HG02798 (cell line): ENCODE measurements around the gene CEP112.

Experiments used
- ATAC-seq: cut with Tn5 transposase; IDR thresholded peaks from one replicate; pipeline ENCODE4 v1.9.1; 2021; ENCODE audit warnings: mild to moderate bottlenecking; ENCODE audit not compliant: unreplicated experiment, poor library complexity

The CEP112 gene

GRCh38 chr17:66000216-66000615 lies 191.7 kb downstream of the CEP112 start:
- no peak for ATAC-seq

- ATAC-seq, result no peak
These were observed 193.3 kb downstream of the CEP112 start for GRCh38 chr17:65998675-65999074.

- no peak for ATAC-seq
These were observed 197.3 kb downstream of the CEP112 start for GRCh38 chr17:65994679-65995078.

- no peak for ATAC-seq
These were observed 197.8 kb downstream of the CEP112 start for GRCh38 chr17:65994114-65994513.

- no peak for ATAC-seq
These were observed 201.3 kb downstream of the CEP112 start for GRCh38 chr17:65990593-65990992.

GRCh38 chr17:65988451-65988850 lies 203.5 kb downstream of the CEP112 start:
- ATAC-seq, result no peak

- no peak for ATAC-seq
These were observed 203.9 kb downstream of the CEP112 start for GRCh38 chr17:65987988-65988387.

GRCh38 chr17:65985571-65985970 lies 206.4 kb downstream of the CEP112 start:
- ATAC-seq, result no peak

- ATAC-seq, result no peak
These were observed 207.6 kb downstream of the CEP112 start for GRCh38 chr17:65984299-65984698.

GRCh38 chr17:65978871-65979270 lies 213.1 kb downstream of the CEP112 start:
- no peak for ATAC-seq

GRCh38 chr17:65977041-65977440 lies 214.9 kb downstream of the CEP112 start:
- ATAC-seq, result no peak

- ATAC-seq, result no peak
These were observed 216.1 kb downstream of the CEP112 start for GRCh38 chr17:65975878-65976277.

- ATAC-seq, result no peak
These were observed 218.7 kb downstream of the CEP112 start for GRCh38 chr17:65973237-65973636.

- ATAC-seq, result no peak
These were observed 224.6 kb downstream of the CEP112 start for GRCh38 chr17:65967372-65967771.

- no peak for ATAC-seq
These were observed 225.7 kb downstream of the CEP112 start for GRCh38 chr17:65966072-65966695.

GRCh38 chr17:65963179-65963578 lies 228.8 kb downstream of the CEP112 start:
- ATAC-seq, result no peak

- no peak for ATAC-seq
These were observed 232.3 kb downstream of the CEP112 start for GRCh38 chr17:65959630-65960029.

- no peak for ATAC-seq
These were observed 235.1 kb downstream of the CEP112 start for GRCh38 chr17:65956814-65957213.

GRCh38 chr17:65954148-65954449 lies 237.8 kb downstream of the CEP112 start:
- ATAC-seq, result no peak

GRCh38 chr17:65953316-65954147 lies 238.4 kb downstream of the CEP112 start:
- ATAC-seq, result no peak

- ATAC-seq, result no peak
These were observed 239.3 kb downstream of the CEP112 start for GRCh38 chr17:65952586-65952985.

GRCh38 chr17:65952015-65952414 lies 239.9 kb downstream of the CEP112 start:
- ATAC-seq, result no peak
